PC-3 (cell line): Measurements from ENCODE around the gene TM4SF5. TPM values are rescaled to one million over a fixed set of nuclear protein-coding genes. Genes with fewer than 3 reads are reported as not detected.

Source experiments
- ATAC-seq: fragments of 200-7000 bp; cut with Tn5 transposase; 2 replicates; pipeline ENCODE4 v1.9.1; 2020; ENCODE audit warnings: mild to moderate bottlenecking, moderate library complexity
- BruUV-seq: library from RNA; stranded (reverse); fragments of 400-500 nt; replicated peaks from 2 replicates; lab custom pipeline; 2021; lab: Mats Ljungman, UMichigan
- CTCF ChIA-PET: fragments of 300-600 bp; sonication (Branson Sonifier 250); formaldehyde crosslinking; loops from one replicate; lab custom pipeline; 2022; ENCODE audit warnings: antibody characterized with exemption; lab: Charles Lee
- POLR2A ChIA-PET: fragments of 300-600 bp; sonication (Branson Sonifier 250); formaldehyde crosslinking; loops from one replicate; lab custom pipeline; 2022; ENCODE audit warnings: antibody characterized with exemption; ENCODE audit not compliant: unreplicated experiment; lab: Charles Lee
- DNase-seq: peaks from one replicate; pipeline ENCODE4 v3.0.0-alpha.2; 2015
- H2AFZ ChIP-seq: fragments of 300-600 bp; sonication (generic); 2 replicates; pipeline ENCODE4 v1.6.0; 2016; ENCODE audit warnings: antibody characterized with exemption, low read length
- H3F3A ChIP-seq: fragments of 300-600 bp; sonication (generic); one replicate; pipeline ENCODE4 v1.6.0; 2017; ENCODE audit warnings: antibody characterized with exemption, low read length, control low read depth, mild to moderate bottlenecking; ENCODE audit not compliant: unreplicated experiment
- H3K27ac ChIP-seq: fragments of 300-600 bp; sonication (generic); 2 replicates; pipeline ENCODE4 v1.5.1; 2016; ENCODE audit warnings: mild to moderate bottlenecking, low read length
- H3K27me3 ChIP-seq: fragments of 300-600 bp; sonication (generic); 2 replicates; pipeline ENCODE4 v1.6.1; 2016; ENCODE audit warnings: low read length, mixed read lengths
- H3K36me3 ChIP-seq: fragments of 300-600 bp; sonication (generic); 2 replicates; pipeline ENCODE4 v1.6.1; 2016; ENCODE audit warnings: low read depth, mixed run types, low read length, mixed read lengths
- H3K4me1 ChIP-seq: fragments of 300-600 bp; sonication (generic); 2 replicates; pipeline ENCODE4 v1.5.1; 2016; ENCODE audit warnings: low read length; ENCODE audit not compliant: insufficient read depth
- H3K4me2 ChIP-seq: fragments of 300-600 bp; sonication (generic); 2 replicates; pipeline ENCODE4 v1.6.0; 2016; ENCODE audit warnings: low read length
- H3K4me3 ChIP-seq: fragments of 300-600 bp; sonication (generic); 2 replicates; pipeline ENCODE4 v1.5.1; 2016; ENCODE audit warnings: mild to moderate bottlenecking, low read length, mixed read lengths
- H3K79me2 ChIP-seq: fragments of 300-600 bp; sonication (generic); 2 replicates; pipeline ENCODE4 v1.6.1; 2017; ENCODE audit warnings: low read length, mixed read lengths
- H3K9ac ChIP-seq: fragments of 300-600 bp; sonication (generic); 2 replicates; pipeline ENCODE4 v1.6.0; 2016; ENCODE audit warnings: mild to moderate bottlenecking, low read length
- H3K9me2 ChIP-seq: fragments of 300-600 bp; sonication (generic); replicated peaks from 2 replicates; pipeline ENCODE4 v1.6.1; 2016; ENCODE audit warnings: mixed run types, low read length, mixed read lengths
- H3K9me3 ChIP-seq: fragments of 300-600 bp; sonication (generic); 2 replicates; pipeline ENCODE4 v1.6.1; 2016; ENCODE audit warnings: low read length, mixed read lengths
- H4K20me1 ChIP-seq: fragments of 300-600 bp; sonication (generic); 2 replicates; pipeline ENCODE4 v1.6.1; 2016; ENCODE audit warnings: low read length, mixed read lengths
- CTCF ChIP-seq: fragments of 300-600 bp; sonication (generic); conservative IDR thresholded peaks from 2 replicates; pipeline ENCODE4 v1.5.1; 2017; ENCODE audit warnings: antibody characterized with exemption, low read depth, mild to moderate bottlenecking, low read length
- EZH2 ChIP-seq: fragments of 300-600 bp; sonication (generic); IDR thresholded peaks from one replicate; pipeline ENCODE4 v1.6.1; 2017; ENCODE audit warnings: antibody characterized with exemption, mild to moderate bottlenecking, low read length; ENCODE audit not compliant: unreplicated experiment
- EZH2phosphoT487 ChIP-seq: fragments of 300-600 bp; sonication (generic); IDR thresholded peaks from 2 replicates; pipeline ENCODE4 v1.6.1; 2018; ENCODE audit warnings: mild to moderate bottlenecking, antibody characterized with exemption, low read length, borderline replicate concordance
- intact Hi-C: fragments of 100-400 bp; cut with micrococcal nuclease; formaldehyde crosslinking; loops from 2 replicates; pipeline ENCODE4 v1.9.0; 2023
- total RNA-seq: library from RNA; depleted of rRNA; stranded (reverse); fragments of >200 nt; gene quantifications from 2 replicates; pipeline ENCODE4 v1.2.3, GENCODE V29; 2014

Gene TM4SF5
- total RNA-seq, 1 experiment from 2014 or later = not detected

GRCh38 chr17:4800462-4801196, 28.9 kb downstream of the TM4SF5 start:
- TF ChIP-seq EZH2phosphoT487 (no peak), EZH2 (no peak), CTCF (no peak)

GRCh38 chr17:4802228-4802627, 30.5 kb downstream of the TM4SF5 start, which contains the start of gene C17orf114:
C17orf114 (minus strand) TSS chr17:4802328.
- H3K9me3 ChIP-seq = no peaks in the 10 kb centered on the region
- ATAC-seq (no peak), DNase-seq (no peak)
- POLR2A ChIA-PET = no interaction called here
- H3K4me2 ChIP-seq = no peak within 1 kb of the TSS
- H3K79me2 ChIP-seq = peaks cover 7% of the 10 kb centered on the region
- intact Hi-C loops = no loop called here
- CTCF ChIA-PET = no interaction called here
- no peak for TF ChIP-seq EZH2
- no peak for TF ChIP-seq CTCF
- TF ChIP-seq EZH2phosphoT487 = no peak
- no peaks in the 10 kb centered on the region for H3K9me2 ChIP-seq
- peaks cover 5% of the 10 kb centered on the region; the same call in 1 of the 2 replicates for H3K36me3 ChIP-seq
- no peak within 1 kb of the TSS for H3K9ac ChIP-seq
- no peak within 1 kb of the TSS for H2AFZ ChIP-seq
- no TSS peak for BruUV-seq
- 0 out of 2 replicates have a peak, but pooled peaks cover 5% of the 10 kb centered on the region for H3K4me1 ChIP-seq
- no peak within 1 kb of the TSS for H3K27ac ChIP-seq
- no peaks in the 10 kb centered on the region for H4K20me1 ChIP-seq
- no peak within 1 kb of the TSS for H3K4me3 ChIP-seq
- H3K27me3 ChIP-seq = no peaks in the 10 kb centered on the region
- no peaks in the 10 kb centered on the region for H3F3A ChIP-seq

More at GRCh38 chr17:4800462-4801196, 28.9 kb downstream of the TM4SF5 start:
- no TSS peak for BruUV-seq
- H3K4me3 ChIP-seq = no peak overlapping the region
- H4K20me1 ChIP-seq = no peaks in the 10 kb centered on the region
- no peak overlapping the region for H3K27ac ChIP-seq
- ChIA-PET POLR2A (no interaction called here), CTCF (no interaction called here)
- peaks cover 5% of the 10 kb centered on the region; the same call in 1 of the 2 replicates for H3K36me3 ChIP-seq
- H3K27me3 ChIP-seq = no peaks in the 10 kb centered on the region
- H2AFZ ChIP-seq = no peak overlapping the region
- peaks cover 20% of the 10 kb centered on the region for H3K79me2 ChIP-seq
- H3K9me3 ChIP-seq = no peaks in the 10 kb centered on the region
- H3F3A ChIP-seq = no peaks in the 10 kb centered on the region
- ATAC-seq (no peak), DNase-seq (no peak)
- H3K4me1 ChIP-seq = 0 out of 2 replicates have a peak, but pooled peaks cover 6% of the 10 kb centered on the region
- H3K9ac ChIP-seq = no peak overlapping the region
- intact Hi-C loops = no loop called here
- H3K9me2 ChIP-seq = no peaks in the 10 kb centered on the region
- no peak overlapping the region for H3K4me2 ChIP-seq

- H3K4me1 ChIP-seq = peaks cover 9% of the 10 kb centered on the region
- no TSS peak for BruUV-seq
- peak overlapping the region; percentile 54 for H2AFZ ChIP-seq
- no peak for TF ChIP-seq EZH2
- no peak for TF ChIP-seq EZH2phosphoT487
- no peak for TF ChIP-seq CTCF
- H3K9me2 ChIP-seq = no peaks in the 10 kb centered on the region
- H3K4me3 ChIP-seq = peak overlapping the region; percentile 78
- H3K4me2 ChIP-seq = peak overlapping the region; percentile 80
- POLR2A ChIA-PET = no interaction called here
- H3K79me2 ChIP-seq = no peaks in the 10 kb centered on the region
- DNase-seq (no peak), ATAC-seq (no peak; the same call in 1 of the 2 replicates)
- no peaks in the 10 kb centered on the region for H3K9me3 ChIP-seq
- H3K27ac ChIP-seq = no peak overlapping the region
- H3F3A ChIP-seq = no peaks in the 10 kb centered on the region
- no peaks in the 10 kb centered on the region for H3K27me3 ChIP-seq
- peak overlapping the region; percentile 62 for H3K9ac ChIP-seq
- no peaks in the 10 kb centered on the region for H3K36me3 ChIP-seq
- intact Hi-C loops = no loop called here
- CTCF ChIA-PET = interaction anchor here (1.0 kb wide), 1 partner anchor 16 kb away, joined by 6 read pairs; no protein-coding TSS in a partner anchor
- no peaks in the 10 kb centered on the region for H4K20me1 ChIP-seq
Observed at GRCh38 chr17:4806456-4806776, 34.7 kb downstream of the TM4SF5 start.
